ENCODE results near the gene LSM10. TPM values are rescaled to one million over a fixed set of nuclear protein-coding genes. Genes with fewer than 3 reads are reported as not detected.

Gene LSM10
- total and polyA plus RNA-seq, 9 of the 15 experiments (the other 6 are each of a cell fraction or from before 2014, with no cell fraction given): 13.2 to 146 (median 68.9) TPM

Small RNA genes lying within 50 kb of the gene (small RNA-seq; reads per million reads assigned to genes)
- not detected for gene RNU4-27P
- gene SNORA63C: not detected

Other genes starting within 250 kb of the LSM10 start
Only the 7 nearest of the 9 such genes appear.
- gene THRAP3, start 173.5 kb downstream of the LSM10 start, total RNA-seq (2014; rRNA removed): 67.9 and 70.5 TPM in 2 replicates
- gene THRAP3, start 173.5 kb downstream of the LSM10 start, total RNA-seq (2014; rRNA removed; fragmentation: Illumina TruSeq; extraction: Trizol): 100 and 118 TPM in 2 replicates
- gene THRAP3, start 173.5 kb downstream of the LSM10 start, total RNA-seq (2015; rRNA removed; fragmentation: Illumina TruSeq; extraction: Trizol): 125 and 128 TPM in 2 replicates
- 107 and 123 TPM in 2 replicates for gene THRAP3, start 173.5 kb downstream of the LSM10 start, total RNA-seq (2021)
- gene THRAP3, start 173.5 kb downstream of the LSM10 start, polyA plus RNA-seq (2011; rRNA removed): 101 and 113 TPM in 2 replicates
- 133 TPM in 2 replicates for gene THRAP3, start 173.5 kb downstream of the LSM10 start, polyA plus RNA-seq (2014; fragmentation: Illumina TruSeq; extraction: Trizol)
- gene THRAP3, start 173.5 kb downstream of the LSM10 start, polyA plus RNA-seq (2014; fragmentation: Nextera tagmentation; extraction: Ambion mirVana): 100 to 1,000 TPM in 1 of 2 experiments, 10 to 100 TPM in 1; 66.2 to 135 TPM
- 76.9 and 99.0 TPM in 2 replicates for gene THRAP3, start 173.5 kb downstream of the LSM10 start, polyA plus RNA-seq (2014; rRNA removed)
- gene SH3D21, start 91.5 kb downstream of the LSM10 start, total RNA-seq (2014; rRNA removed): 1.4 and 3.0 TPM in 2 replicates
- gene SH3D21, start 91.5 kb downstream of the LSM10 start, total RNA-seq (2014; rRNA removed; fragmentation: Illumina TruSeq; extraction: Trizol): 0.89 and 1.1 TPM in 2 replicates
- gene SH3D21, start 91.5 kb downstream of the LSM10 start, total RNA-seq (2015; rRNA removed; fragmentation: Illumina TruSeq; extraction: Trizol): 1.7 and 1.8 TPM in 2 replicates
- gene SH3D21, start 91.5 kb downstream of the LSM10 start, total RNA-seq (2021): 3.0 and 4.3 TPM in 2 replicates
- gene SH3D21, start 91.5 kb downstream of the LSM10 start, polyA plus RNA-seq (2011; rRNA removed): 2.7 and 5.6 TPM in 2 replicates
- 3.0 and 4.5 TPM in 2 replicates for gene SH3D21, start 91.5 kb downstream of the LSM10 start, polyA plus RNA-seq (2014; fragmentation: Illumina TruSeq; extraction: Trizol)
- gene SH3D21, start 91.5 kb downstream of the LSM10 start, polyA plus RNA-seq (2014; fragmentation: Nextera tagmentation; extraction: Ambion mirVana): under 1 TPM; 0.01 to 0.07 TPM
- 3.3 and 4.7 TPM in 2 replicates for gene SH3D21, start 91.5 kb downstream of the LSM10 start, polyA plus RNA-seq (2014; rRNA removed)
- gene EVA1B, start 74.3 kb downstream of the LSM10 start, total RNA-seq (2014; rRNA removed): 61.5 and 65.7 TPM in 2 replicates
- gene EVA1B, start 74.3 kb downstream of the LSM10 start, total RNA-seq (2014; rRNA removed; fragmentation: Illumina TruSeq; extraction: Trizol): 0.29 and 0.44 TPM in 2 replicates
- gene EVA1B, start 74.3 kb downstream of the LSM10 start, total RNA-seq (2015; rRNA removed; fragmentation: Illumina TruSeq; extraction: Trizol): 4.6 and 5.9 TPM in 2 replicates
- gene EVA1B, start 74.3 kb downstream of the LSM10 start, total RNA-seq (2021): 27.2 and 27.8 TPM in 2 replicates
- 2.4 and 5.3 TPM in 2 replicates for gene EVA1B, start 74.3 kb downstream of the LSM10 start, polyA plus RNA-seq (2011; rRNA removed)
- gene EVA1B, start 74.3 kb downstream of the LSM10 start, polyA plus RNA-seq (2014; fragmentation: Illumina TruSeq; extraction: Trizol): 0.68 and 2.1 TPM in 2 replicates
- gene EVA1B, start 74.3 kb downstream of the LSM10 start, polyA plus RNA-seq (2014; fragmentation: Nextera tagmentation; extraction: Ambion mirVana): under 1 TPM; 0.08 to 0.13 TPM
- 39.1 and 41.3 TPM in 2 replicates for gene EVA1B, start 74.3 kb downstream of the LSM10 start, polyA plus RNA-seq (2014; rRNA removed)
- gene STK40, start 12.0 kb downstream of the LSM10 start, total RNA-seq (2014; rRNA removed): 39.1 and 55.1 TPM in 2 replicates
- gene STK40, start 12.0 kb downstream of the LSM10 start, total RNA-seq (2014; rRNA removed; fragmentation: Illumina TruSeq; extraction: Trizol): 18.5 and 22.8 TPM in 2 replicates
- 27.1 and 27.6 TPM in 2 replicates for gene STK40, start 12.0 kb downstream of the LSM10 start, total RNA-seq (2015; rRNA removed; fragmentation: Illumina TruSeq; extraction: Trizol)
- 90.1 and 94.3 TPM in 2 replicates for gene STK40, start 12.0 kb downstream of the LSM10 start, total RNA-seq (2021)
- 57.8 and 73.8 TPM in 2 replicates for gene STK40, start 12.0 kb downstream of the LSM10 start, polyA plus RNA-seq (2011; rRNA removed)
- 62.9 and 78.0 TPM in 2 replicates for gene STK40, start 12.0 kb downstream of the LSM10 start, polyA plus RNA-seq (2014; fragmentation: Illumina TruSeq; extraction: Trizol)
- gene STK40, start 12.0 kb downstream of the LSM10 start, polyA plus RNA-seq (2014; fragmentation: Nextera tagmentation; extraction: Ambion mirVana): 1 to 10 TPM in 1 of 2 experiments, under 1 TPM in 1; 0.69 to 1.7 TPM
- gene STK40, start 12.0 kb downstream of the LSM10 start, polyA plus RNA-seq (2014; rRNA removed): 59.0 and 63.1 TPM in 2 replicates
- gene OSCP1, start 52.5 kb upstream of the LSM10 start, total RNA-seq (2014; rRNA removed): 0.36 TPM in 1 of 2 replicates, not detected in the other
- gene OSCP1, start 52.5 kb upstream of the LSM10 start, total RNA-seq (2014; rRNA removed; fragmentation: Illumina TruSeq; extraction: Trizol): not detected in 2 replicates
- 0.40 TPM in 1 of 2 replicates, not detected in the other for gene OSCP1, start 52.5 kb upstream of the LSM10 start, total RNA-seq (2015; rRNA removed; fragmentation: Illumina TruSeq; extraction: Trizol)
- not detected in 2 replicates for gene OSCP1, start 52.5 kb upstream of the LSM10 start, total RNA-seq (2021)
- gene OSCP1, start 52.5 kb upstream of the LSM10 start, polyA plus RNA-seq (2011; rRNA removed): 0.12 and 0.15 TPM in 2 replicates
- 0.22 and 0.30 TPM in 2 replicates for gene OSCP1, start 52.5 kb upstream of the LSM10 start, polyA plus RNA-seq (2014; fragmentation: Illumina TruSeq; extraction: Trizol)
- not detected for gene OSCP1, start 52.5 kb upstream of the LSM10 start, polyA plus RNA-seq (2014; fragmentation: Nextera tagmentation; extraction: Ambion mirVana)
- not detected in 2 replicates for gene OSCP1, start 52.5 kb upstream of the LSM10 start, polyA plus RNA-seq (2014; rRNA removed)
- 209 and 251 TPM in 2 replicates for gene MRPS15, start 66.5 kb upstream of the LSM10 start, total RNA-seq (2014; rRNA removed)
- gene MRPS15, start 66.5 kb upstream of the LSM10 start, total RNA-seq (2014; rRNA removed; fragmentation: Illumina TruSeq; extraction: Trizol): 156 and 166 TPM in 2 replicates
- 148 and 156 TPM in 2 replicates for gene MRPS15, start 66.5 kb upstream of the LSM10 start, total RNA-seq (2015; rRNA removed; fragmentation: Illumina TruSeq; extraction: Trizol)
- 144 and 164 TPM in 2 replicates for gene MRPS15, start 66.5 kb upstream of the LSM10 start, total RNA-seq (2021)
- gene MRPS15, start 66.5 kb upstream of the LSM10 start, polyA plus RNA-seq (2011; rRNA removed): 119 and 149 TPM in 2 replicates
- gene MRPS15, start 66.5 kb upstream of the LSM10 start, polyA plus RNA-seq (2014; fragmentation: Illumina TruSeq; extraction: Trizol): 223 and 237 TPM in 2 replicates
- gene MRPS15, start 66.5 kb upstream of the LSM10 start, polyA plus RNA-seq (2014; fragmentation: Nextera tagmentation; extraction: Ambion mirVana): 100 to 1,000 TPM in 1 of 2 experiments, 10 to 100 TPM in 1; 62.9 to 107 TPM
- gene MRPS15, start 66.5 kb upstream of the LSM10 start, polyA plus RNA-seq (2014; rRNA removed): 250 and 286 TPM in 2 replicates
- gene CSF3R, start 85.0 kb upstream of the LSM10 start, total RNA-seq (2014; rRNA removed): 0.32 and 0.78 TPM in 2 replicates
- gene CSF3R, start 85.0 kb upstream of the LSM10 start, total RNA-seq (2014; rRNA removed; fragmentation: Illumina TruSeq; extraction: Trizol): 0.03 and 0.22 TPM in 2 replicates
- gene CSF3R, start 85.0 kb upstream of the LSM10 start, total RNA-seq (2015; rRNA removed; fragmentation: Illumina TruSeq; extraction: Trizol): 0.54 and 0.79 TPM in 2 replicates
- 0.25 and 0.71 TPM in 2 replicates for gene CSF3R, start 85.0 kb upstream of the LSM10 start, total RNA-seq (2021)
- 0.21 and 0.57 TPM in 2 replicates for gene CSF3R, start 85.0 kb upstream of the LSM10 start, polyA plus RNA-seq (2011; rRNA removed)
- gene CSF3R, start 85.0 kb upstream of the LSM10 start, polyA plus RNA-seq (2014; fragmentation: Illumina TruSeq; extraction: Trizol): 0.40 and 0.48 TPM in 2 replicates
- under 1 TPM in 1 of 2 experiments, not detected in 1; 0.21 TPM for gene CSF3R, start 85.0 kb upstream of the LSM10 start, polyA plus RNA-seq (2014; fragmentation: Nextera tagmentation; extraction: Ambion mirVana)
- 0.50 and 0.86 TPM in 2 replicates for gene CSF3R, start 85.0 kb upstream of the LSM10 start, polyA plus RNA-seq (2014; rRNA removed)

All from K562 (cell line).